Measurements from ENCODE around the gene ZSCAN20. TPM values are rescaled to one million over a fixed set of nuclear protein-coding genes. Genes with fewer than 3 reads are reported as not detected.

ZSCAN20 gene
- total RNA-seq, 1 donor from 2014 or later = 7.3 TPM

GRCh38 chr1:33517596-33518250 lies 45.3 kb downstream of the ZSCAN20 start:
- no peak overlapping the region for H3K4me3 Mint-ChIP-seq (ENCODE audit: unreplicated experiment)
- H3K9me3 Mint-ChIP-seq (ENCODE audit: unreplicated experiment) = no peaks in the 10 kb centered on the region
- peaks cover 4% of the 10 kb centered on the region for H3K27me3 Mint-ChIP-seq (ENCODE audit: unreplicated experiment)
- no peaks in the 10 kb centered on the region for H3K4me1 Mint-ChIP-seq (ENCODE audit: unreplicated experiment)
- no peak overlapping the region for H3K27ac Mint-ChIP-seq (ENCODE audit: unreplicated experiment)
- no peak for DNase-seq (ENCODE audit: low spot score)
- TF ChIP-seq CTCF (IDR thresholded peaks at IDR 0.05; ENCODE audit: unreplicated experiment) = no peak
- no peaks in the 10 kb centered on the region for H3K36me3 Mint-ChIP-seq (ENCODE audit: low read depth, unreplicated experiment)

- Mint-ChIP-seq H3K36me3 (ENCODE audit: low read depth, unreplicated experiment) (no peaks in the 10 kb centered on the region), H3K4me1 (ENCODE audit: unreplicated experiment) (no peaks in the 10 kb centered on the region), H3K27ac (ENCODE audit: unreplicated experiment) (no peak overlapping the region), H3K4me3 (ENCODE audit: unreplicated experiment) (no peak overlapping the region), H3K9me3 (ENCODE audit: unreplicated experiment) (no peaks in the 10 kb centered on the region), H3K27me3 (ENCODE audit: unreplicated experiment) (peaks cover 4% of the 10 kb centered on the region)
- no peak for DNase-seq (ENCODE audit: low spot score)
- no peak for TF ChIP-seq CTCF (IDR thresholded peaks at IDR 0.05; ENCODE audit: unreplicated experiment)
Measured at GRCh38 chr1:33519240-33519884, 46.9 kb downstream of the ZSCAN20 start.

- H3K4me3 Mint-ChIP-seq (ENCODE audit: unreplicated experiment) = no peak overlapping the region
- H3K36me3 Mint-ChIP-seq (ENCODE audit: low read depth, unreplicated experiment) = no peaks in the 10 kb centered on the region
- TF ChIP-seq CTCF (IDR thresholded peaks at IDR 0.05; ENCODE audit: unreplicated experiment) = no peak
- no peak overlapping the region for H3K27ac Mint-ChIP-seq (ENCODE audit: unreplicated experiment)
- no peaks in the 10 kb centered on the region for H3K9me3 Mint-ChIP-seq (ENCODE audit: unreplicated experiment)
- H3K27me3 Mint-ChIP-seq (ENCODE audit: unreplicated experiment) = peaks cover 1% of the 10 kb centered on the region
- H3K4me1 Mint-ChIP-seq (ENCODE audit: unreplicated experiment) = no peaks in the 10 kb centered on the region
- no peak for DNase-seq (ENCODE audit: low spot score)
Measured at GRCh38 chr1:33524586-33524985, 52.1 kb downstream of the ZSCAN20 start.

- Mint-ChIP-seq H3K36me3 (ENCODE audit: low read depth, unreplicated experiment) (no peaks in the 10 kb centered on the region), H3K4me1 (ENCODE audit: unreplicated experiment) (no peaks in the 10 kb centered on the region), H3K27ac (ENCODE audit: unreplicated experiment) (no peak overlapping the region), H3K27me3 (ENCODE audit: unreplicated experiment) (no peaks in the 10 kb centered on the region), H3K4me3 (ENCODE audit: unreplicated experiment) (no peak overlapping the region), H3K9me3 (ENCODE audit: unreplicated experiment) (no peaks in the 10 kb centered on the region)
- TF ChIP-seq CTCF (IDR thresholded peaks at IDR 0.05; ENCODE audit: unreplicated experiment) = no peak
- no peak for DNase-seq (ENCODE audit: low spot score)
Measured at GRCh38 chr1:33527934-33528333, 55.5 kb downstream of the ZSCAN20 start.

GRCh38 chr1:33529957-33530356 lies 57.5 kb downstream of the ZSCAN20 start:
- no peak for TF ChIP-seq CTCF (IDR thresholded peaks at IDR 0.05; ENCODE audit: unreplicated experiment)

More at GRCh38 chr1:33529957-33530356, 57.5 kb downstream of the ZSCAN20 start:
- no peak for DNase-seq (ENCODE audit: low spot score)
- Mint-ChIP-seq H3K27me3 (ENCODE audit: unreplicated experiment) (no peaks in the 10 kb centered on the region), H3K36me3 (ENCODE audit: low read depth, unreplicated experiment) (no peaks in the 10 kb centered on the region), H3K9me3 (ENCODE audit: unreplicated experiment) (no peaks in the 10 kb centered on the region), H3K4me3 (ENCODE audit: unreplicated experiment) (no peak overlapping the region), H3K27ac (ENCODE audit: unreplicated experiment) (no peak overlapping the region), H3K4me1 (ENCODE audit: unreplicated experiment) (no peaks in the 10 kb centered on the region)
